ENCODE measurements around the gene ARL8B. TPM values are rescaled to one million over a fixed set of nuclear protein-coding genes. Genes with fewer than 3 reads are reported as not detected.

Gene ARL8B
- total and polyA plus RNA-seq, 10 of the 15 experiments (the other 5 are each of a cell fraction or from before 2014, with no cell fraction given), result 22.0 to 80.6 (median 43.7) TPM

DNA sequence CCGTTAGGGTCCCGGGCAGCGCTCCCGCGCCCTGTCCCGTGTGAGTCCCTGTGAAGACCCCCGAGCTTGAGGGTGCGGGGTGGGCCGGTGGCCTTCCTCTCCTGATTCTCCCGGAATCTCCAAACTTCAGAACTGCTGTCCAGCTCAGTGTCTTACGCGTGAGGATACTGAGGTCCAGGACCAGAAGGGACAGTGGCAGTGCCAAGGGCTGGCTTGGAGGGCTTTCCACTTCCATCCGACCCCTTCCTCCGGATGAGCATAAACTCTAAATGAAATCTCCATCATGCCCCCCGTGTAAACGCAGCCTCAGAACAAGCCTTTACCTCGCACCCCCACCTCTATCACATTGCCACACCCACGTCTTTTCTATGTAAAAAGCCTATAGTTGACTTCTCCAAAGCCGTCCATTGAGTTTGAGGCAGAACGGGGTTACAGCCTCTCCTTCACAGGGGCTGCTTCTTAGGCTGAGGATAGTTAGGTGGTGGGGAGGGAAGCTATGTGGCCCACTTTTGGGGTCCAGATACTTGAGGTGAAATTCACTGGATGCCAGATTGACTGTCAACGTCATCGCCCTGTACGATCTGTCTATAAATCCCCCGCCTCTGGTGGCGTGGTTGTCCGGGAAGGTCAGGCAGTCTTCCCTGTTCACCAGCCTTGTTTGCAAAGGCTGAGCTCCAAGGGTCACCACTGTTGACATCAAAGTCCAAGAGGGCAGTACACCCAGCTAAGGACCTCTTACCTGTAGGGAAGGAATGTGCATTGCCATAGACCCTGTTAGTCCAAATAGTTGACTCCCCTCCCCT lies 66.5 kb downstream of the ARL8B start (continued):
- peak; percentile 75; the same call in 1 of the 2 replicates for TF ChIP-seq MTA3 (IDR thresholded peaks at IDR 0.05; ENCODE audit: borderline replicate concordance, low read length)
- TF ChIP-seq MYC (IDR thresholded peaks at IDR 0.05; ENCODE audit: insufficient read depth, insufficient read length, insufficient replicate concordance, low read length, severe bottlenecking), result no peak
- TF ChIP-seq SP1 (IDR thresholded peaks at IDR 0.05; ENCODE audit: low read depth, low read length), result no peak
- peak; percentile 49 for TF ChIP-seq POLR2AphosphoS5 (IDR thresholded peaks at IDR 0.05; ENCODE audit: low read length)

DNA sequence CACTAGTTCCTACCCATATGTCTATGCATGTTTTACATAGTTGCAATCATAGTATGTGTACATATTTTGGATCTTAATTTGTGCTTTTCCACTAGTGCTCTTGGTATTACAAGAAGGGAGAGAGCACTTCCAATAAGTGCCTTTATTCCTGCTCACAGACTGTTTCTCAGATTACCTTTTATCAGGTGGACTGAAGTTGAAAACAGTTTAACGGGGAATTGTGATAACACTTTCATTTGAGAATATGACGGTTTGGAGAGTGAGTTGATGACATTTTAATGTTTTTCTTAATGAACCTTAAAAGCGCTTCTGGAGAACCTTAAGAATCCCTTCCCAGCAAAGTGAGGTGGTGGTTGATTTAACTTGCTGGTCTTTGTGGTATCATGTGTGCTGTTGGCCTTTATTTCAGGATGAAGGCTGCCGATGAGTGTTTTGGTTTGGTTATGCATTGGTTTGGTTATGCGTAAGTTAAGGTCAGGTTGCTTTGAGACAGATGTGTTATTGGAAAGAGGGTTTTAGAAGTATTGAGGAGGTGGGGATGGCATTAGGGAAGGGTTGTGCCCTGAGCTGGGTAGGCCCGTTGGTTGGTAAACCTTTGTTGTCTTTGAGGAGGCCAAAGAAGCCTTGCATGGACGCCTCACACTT lies 68.2 kb downstream of the ARL8B start:
- BruUV-seq (replicated peaks), result no TSS peak
- POLR2A ChIA-PET, result interaction anchor here (1.4 kb wide), 1 partner anchor 52 kb away, joined by 5 read pairs; no protein-coding TSS in a partner anchor
- Histone ChIP-seq H3K27me3 (replicated peaks in 1 of 2; ENCODE audit: control insufficient read depth in 2 of 2, insufficient read depth in 2 of 2, low read length in 1 of 2) (no peaks in the 10 kb centered on the region), H3K4me3 (peak overlapping the region; percentile 88), H3K79me2 (ENCODE audit: control insufficient read depth, insufficient read depth, low read length) (peaks cover 89% of the 10 kb centered on the region), H3K36me3 (ENCODE audit: control insufficient read depth in 2 of 2, insufficient read depth in 2 of 2, low read length in 1 of 2) (peaks cover 0 to 14% of the 10 kb centered on the region in 2 experiments; a peak in 2 of 4 replicates), H3K9ac (ENCODE audit: control insufficient read depth, insufficient read depth, low read length) (peak overlapping the region; percentile 81), H3K4me2 (ENCODE audit: control insufficient read depth, insufficient read depth) (peak overlapping the region; percentile 88), H4K20me1 (ENCODE audit: control insufficient read depth, insufficient read depth) (no peaks in the 10 kb centered on the region), H3K9me3 (replicated peaks; ENCODE audit: control insufficient read depth, insufficient read depth, low read length) (no peaks in the 10 kb centered on the region), H3K4me1 (ENCODE audit: control insufficient read depth, insufficient read depth, low read length) (peaks cover 25% of the 10 kb centered on the region), H2AFZ (ENCODE audit: control insufficient read depth, low read depth, low read length) (no peak overlapping the region), H3K27ac (ENCODE audit: control insufficient read depth, insufficient read depth) (peak overlapping the region; percentile 96)
- RAD21 ChIA-PET (ENCODE audit: unreplicated experiment), result interaction anchor here (0.8 to 9.1 kb wide), 3 partner anchors 10 to 438 kb away, joined by 3 to 93 read pairs (median 5); no protein-coding TSS in a partner anchor
- intact Hi-C loops (cut with micrococcal nuclease; ENCODE audit: unreplicated experiment) (loop anchor here (10.0 kb wide), 1 partner anchor 175 kb away; no protein-coding TSS in a partner anchor), in situ Hi-C loops (cut with MboI) (loop anchor here (10.0 kb wide), 2 partner anchors 355 to 685 kb away; no protein-coding TSS in a partner anchor)
- 2% methylated on average over 7 of the region's 7 CpGs for WGBS (ENCODE audit: insufficient coverage, insufficient replicate concordance, low lambda C conversion rate, missing lambda C conversion rate)
- no peak for DNase-seq (ENCODE audit: low read depth, low spot score)
- CTCF ChIA-PET, result interaction anchor here (1.6 to 18.8 kb wide), 2 partner anchors 52 to 67 kb away, joined by 5 to 163 read pairs; partner anchors contain the start of gene ARL8B
- ATAC-seq, result no peak
- SMC1A ChIA-PET (ENCODE audit: uncharacterized antibody, unreplicated experiment), result interaction anchor here (0.6 to 20.1 kb wide), 5 partner anchors 5 to 571 kb away, joined by 3 to 284 read pairs (median 30); no protein-coding TSS in a partner anchor
- no peak for FAIRE-seq
- TF ChIP-seq TAF1 (IDR thresholded peaks at IDR 0.05; ENCODE audit: borderline replicate concordance, low read depth, low read length) (0 out of 2 replicates have a peak, but pooled peaks have one; percentile 6), HDGF (IDR thresholded peaks at IDR 0.05) (peak; percentile 90), GATAD2B (conservative IDR thresholded peaks at IDR 0.05; ENCODE audit: low read depth) (no peak), EED (IDR thresholded peaks at IDR 0.05; ENCODE audit: low read depth) (no peak), TCF7 (IDR thresholded peaks at IDR 0.05; ENCODE audit: borderline replicate concordance) (no peak), ZNF384 (IDR thresholded peaks at IDR 0.05; ENCODE audit: borderline replicate concordance, low read depth, low read length) (no peak)
- TF ChIP-seq, protein P1, sequence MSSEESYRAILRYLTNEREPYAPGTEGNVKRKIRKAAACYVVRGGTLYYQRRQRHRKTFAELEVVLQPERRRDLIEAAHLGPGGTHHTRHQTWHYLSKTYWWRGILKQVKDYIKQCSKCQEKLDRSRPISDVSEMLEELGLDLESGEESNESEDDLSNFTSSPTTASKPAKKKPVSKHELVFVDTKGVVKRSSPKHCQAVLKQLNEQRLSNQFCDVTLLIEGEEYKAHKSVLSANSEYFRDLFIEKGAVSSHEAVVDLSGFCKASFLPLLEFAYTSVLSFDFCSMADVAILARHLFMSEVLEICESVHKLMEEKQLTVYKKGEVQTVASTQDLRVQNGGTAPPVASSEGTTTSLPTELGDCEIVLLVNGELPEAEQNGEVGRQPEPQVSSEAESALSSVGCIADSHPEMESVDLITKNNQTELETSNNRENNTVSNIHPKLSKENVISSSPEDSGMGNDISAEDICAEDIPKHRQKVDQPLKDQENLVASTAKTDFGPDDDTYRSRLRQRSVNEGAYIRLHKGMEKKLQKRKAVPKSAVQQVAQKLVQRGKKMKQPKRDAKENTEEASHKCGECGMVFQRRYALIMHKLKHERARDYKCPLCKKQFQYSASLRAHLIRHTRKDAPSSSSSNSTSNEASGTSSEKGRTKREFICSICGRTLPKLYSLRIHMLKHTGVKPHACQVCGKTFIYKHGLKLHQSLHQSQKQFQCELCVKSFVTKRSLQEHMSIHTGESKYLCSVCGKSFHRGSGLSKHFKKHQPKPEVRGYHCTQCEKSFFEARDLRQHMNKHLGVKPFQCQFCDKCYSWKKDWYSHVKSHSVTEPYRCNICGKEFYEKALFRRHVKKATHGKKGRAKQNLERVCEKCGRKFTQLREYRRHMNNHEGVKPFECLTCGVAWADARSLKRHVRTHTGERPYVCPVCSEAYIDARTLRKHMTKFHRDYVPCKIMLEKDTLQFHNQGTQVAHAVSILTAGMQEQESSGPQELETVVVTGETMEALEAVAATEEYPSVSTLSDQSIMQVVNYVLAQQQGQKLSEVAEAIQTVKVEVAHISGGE (CRISPR knock-in tag; IDR thresholded peaks at IDR 0.05), result no peak
- TF ChIP-seq, protein P2, sequence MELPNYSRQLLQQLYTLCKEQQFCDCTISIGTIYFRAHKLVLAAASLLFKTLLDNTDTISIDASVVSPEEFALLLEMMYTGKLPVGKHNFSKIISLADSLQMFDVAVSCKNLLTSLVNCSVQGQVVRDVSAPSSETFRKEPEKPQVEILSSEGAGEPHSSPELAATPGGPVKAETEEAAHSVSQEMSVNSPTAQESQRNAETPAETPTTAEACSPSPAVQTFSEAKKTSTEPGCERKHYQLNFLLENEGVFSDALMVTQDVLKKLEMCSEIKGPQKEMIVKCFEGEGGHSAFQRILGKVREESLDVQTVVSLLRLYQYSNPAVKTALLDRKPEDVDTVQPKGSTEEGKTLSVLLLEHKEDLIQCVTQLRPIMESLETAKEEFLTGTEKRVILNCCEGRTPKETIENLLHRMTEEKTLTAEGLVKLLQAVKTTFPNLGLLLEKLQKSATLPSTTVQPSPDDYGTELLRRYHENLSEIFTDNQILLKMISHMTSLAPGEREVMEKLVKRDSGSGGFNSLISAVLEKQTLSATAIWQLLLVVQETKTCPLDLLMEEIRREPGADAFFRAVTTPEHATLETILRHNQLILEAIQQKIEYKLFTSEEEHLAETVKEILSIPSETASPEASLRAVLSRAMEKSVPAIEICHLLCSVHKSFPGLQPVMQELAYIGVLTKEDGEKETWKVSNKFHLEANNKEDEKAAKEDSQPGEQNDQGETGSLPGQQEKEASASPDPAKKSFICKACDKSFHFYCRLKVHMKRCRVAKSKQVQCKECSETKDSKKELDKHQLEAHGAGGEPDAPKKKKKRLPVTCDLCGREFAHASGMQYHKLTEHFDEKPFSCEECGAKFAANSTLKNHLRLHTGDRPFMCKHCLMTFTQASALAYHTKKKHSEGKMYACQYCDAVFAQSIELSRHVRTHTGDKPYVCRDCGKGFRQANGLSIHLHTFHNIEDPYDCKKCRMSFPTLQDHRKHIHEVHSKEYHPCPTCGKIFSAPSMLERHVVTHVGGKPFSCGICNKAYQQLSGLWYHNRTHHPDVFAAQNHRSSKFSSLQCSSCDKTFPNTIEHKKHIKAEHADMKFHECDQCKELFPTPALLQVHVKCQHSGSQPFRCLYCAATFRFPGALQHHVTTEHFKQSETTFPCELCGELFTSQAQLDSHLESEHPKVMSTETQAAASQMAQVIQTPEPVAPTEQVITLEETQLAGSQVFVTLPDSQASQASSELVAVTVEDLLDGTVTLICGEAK (IDR thresholded peaks at IDR 0.05; ENCODE audit: borderline replicate concordance), result no peak

Measured in GM12878 (cell line).